HepG2 (cell line): Measurements from ENCODE around the gene TAF6L. TPM values are rescaled to one million over a fixed set of nuclear protein-coding genes. Genes with fewer than 3 reads are reported as not detected.

Experiments
- ATF1 ChIP-seq: IDR thresholded peaks from 2 replicates; pipeline ENCODE4 v1.6.1; 2016; ENCODE audit warnings: mild to moderate bottlenecking, control low read depth
- KDM2A ChIP-seq: sonication (generic); formaldehyde crosslinking; IDR thresholded peaks from 2 replicates; pipeline ENCODE4 v1.4.0; 2020; ENCODE audit warnings: low read depth, missing genetic modification reagents, borderline replicate concordance
- NFKBIZ ChIP-seq: IDR thresholded peaks from 2 replicates; pipeline ENCODE4 v1.6.1; 2018; ENCODE audit warnings: missing genetic modification reagents, missing compliant biosample characterization
- PRPF4 ChIP-seq: fragments of 200-400 bp; formaldehyde crosslinking; IDR thresholded peaks from 2 replicates; pipeline ENCODE4 v1.6.1; 2016; ENCODE audit warnings: low read length, low read depth; ENCODE audit not compliant: poor library complexity, severe bottlenecking
- SOX13 ChIP-seq, 3 experiments: fragments of 450-650 bp in 1 of 3; sonication (generic) in 1 of 3; formaldehyde crosslinking in 1 of 3; IDR thresholded peaks in 2 of 3; conservative IDR thresholded peaks in 1 of 3; 2 replicates each; pipeline versions ENCODE4 v1.5.0 to v1.6.1; 2016 to 2020; ENCODE audit warnings: antibody characterized with exemption in 1 of 3, mild to moderate bottlenecking in 1 of 3, missing compliant biosample characterization in 1 of 3, missing genetic modification reagents in 1 of 3, moderate library complexity in 1 of 3
- USF2 ChIP-seq, 2 experiments: sonication (generic) in 1 of 2; formaldehyde crosslinking in 1 of 2; IDR thresholded peaks; 2 replicates each; pipeline versions ENCODE4 v1.5.1 to v1.6.1; 2011 to 2020; ENCODE audit warnings: borderline replicate concordance in 1 of 2, low read depth in 1 of 2, low read length in 1 of 2, mild to moderate bottlenecking in 1 of 2, missing genetic modification reagents in 1 of 2, moderate library complexity in 1 of 2
- ZBTB25 ChIP-seq: IDR thresholded peaks from 2 replicates; pipeline ENCODE4 v1.6.1; 2018; ENCODE audit warnings: missing genetic modification reagents
- ZNF10 ChIP-seq: sonication (generic); formaldehyde crosslinking; IDR thresholded peaks from 2 replicates; pipeline ENCODE4 v1.4.0; 2020; ENCODE audit warnings: mild to moderate bottlenecking, low read depth, missing genetic modification reagents, borderline replicate concordance
- ZNF205 ChIP-seq: IDR thresholded peaks from 2 replicates; pipeline ENCODE4 v1.6.1; 2018; ENCODE audit warnings: missing biosample characterization, missing genetic modification reagents
- ZNF678 ChIP-seq: sonication (generic); formaldehyde crosslinking; IDR thresholded peaks from 2 replicates; pipeline ENCODE4 v1.4.0; 2020; ENCODE audit warnings: mild to moderate bottlenecking, missing genetic modification reagents
- ZNF740 ChIP-seq: sonication (generic); formaldehyde crosslinking; IDR thresholded peaks from 2 replicates; pipeline ENCODE4 v1.4.0; 2020; ENCODE audit warnings: missing genetic modification reagents
- ZNF749 ChIP-seq: sonication (generic); formaldehyde crosslinking; IDR thresholded peaks from 2 replicates; pipeline ENCODE4 v1.8.0; 2022; ENCODE audit warnings: mild to moderate bottlenecking, missing genetic modification reagents, moderate library complexity, borderline replicate concordance
- ZNF800 ChIP-seq: sonication (generic); formaldehyde crosslinking; IDR thresholded peaks from 2 replicates; pipeline ENCODE4 v1.4.0; 2020; ENCODE audit warnings: missing genetic modification reagents
- ZNF879 ChIP-seq: sonication (generic); formaldehyde crosslinking; IDR thresholded peaks from 2 replicates; pipeline ENCODE4 v1.8.1; 2023; ENCODE audit warnings: missing genetic modification reagents
- polyA plus RNA-seq, 8 experiments: library from polyadenylated mRNA; depleted of rRNA in 3 of 8; stranded (reverse) in 7 of 8; unstranded in 1 of 8; fragments of >200 nt; fragmentation: Illumina TruSeq in 4 of 8; extraction: Trizol in 4 of 8; gene quantifications; 2 replicates each; pipeline versions ENCODE4 v1.2.1 to v1.2.3, GENCODE V29; 2011 to 2016; ENCODE audit warnings: low read depth in 4 of 8, missing spikeins in 1 of 8, mixed read lengths in 1 of 8; ENCODE audit not compliant: insufficient read depth in 1 of 8
- total RNA-seq, 5 experiments: library from RNA; depleted of rRNA; stranded (reverse); fragments of >200 nt; fragmentation: Illumina TruSeq; extraction: Trizol; gene quantifications; 2 replicates each; pipeline ENCODE4 v1.2.3, GENCODE V29; 2016; ENCODE audit warnings: low read depth in 1 of 5
- TF ChIP-seq, protein P1 (sequence below): sonication (generic); formaldehyde crosslinking; IDR thresholded peaks from 2 replicates; pipeline ENCODE4 v1.4.0; 2020; ENCODE audit warnings: mild to moderate bottlenecking, missing genetic modification reagents

Gene TAF6L
- total and polyA plus RNA-seq, 2 of the 13 experiments (the other 11 are each of a cell fraction or from before 2014, with no cell fraction given) = 12.6 to 19.4 TPM

DNA sequence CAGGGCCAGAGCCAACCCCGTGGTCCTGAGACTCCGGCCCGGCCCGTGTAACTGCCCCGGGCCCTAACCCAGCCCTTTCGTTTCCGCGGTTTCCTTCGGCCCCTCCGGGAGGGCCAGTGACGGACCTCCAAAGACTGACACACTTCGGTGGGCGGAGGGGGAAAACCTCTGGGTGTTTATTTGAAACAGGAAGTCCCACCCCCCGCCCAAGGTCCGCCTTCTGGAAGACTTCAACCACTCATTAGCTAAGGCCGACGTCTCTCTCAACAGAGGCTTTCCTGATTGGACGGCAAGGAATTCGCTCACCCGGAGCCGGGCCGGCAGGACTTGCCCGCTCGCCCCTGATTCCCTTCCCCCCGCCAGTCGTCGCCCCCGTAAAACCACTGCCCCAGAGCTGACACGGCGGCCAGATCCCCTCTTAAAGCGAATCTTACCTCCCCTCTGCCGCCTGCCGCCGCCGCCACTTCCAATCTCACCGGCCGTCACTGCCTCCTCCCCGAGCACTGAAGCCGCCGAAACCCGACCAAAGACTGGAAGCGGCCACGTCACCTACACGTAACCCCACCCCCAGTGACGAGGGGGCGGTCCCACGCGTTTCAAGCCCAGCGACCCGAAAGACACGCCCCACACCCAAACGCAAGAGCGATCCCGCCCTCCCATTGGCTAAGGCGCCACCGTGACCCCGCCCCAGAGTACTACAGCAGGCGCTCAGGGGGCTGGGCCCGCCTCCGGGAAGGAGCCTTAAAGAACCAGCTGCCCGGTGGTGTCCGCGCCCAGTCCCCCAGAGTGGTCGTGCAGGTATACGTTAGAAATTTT is 60.5 kb downstream of the TAF6L start, which contains the start of gene STX5 (continued):
- TF ChIP-seq ZBTB25 = 0 out of 2 replicates have a peak, but pooled peaks have one; percentile 50
- TF ChIP-seq ZNF10 (CRISPR knock-in tag) = no peak
- TF ChIP-seq ZNF879 (CRISPR knock-in tag) = no peak
- TF ChIP-seq ZNF749 (CRISPR knock-in tag) = 0 out of 2 replicates have a peak, but pooled peaks have one; percentile 25
- peak; percentile 63 for TF ChIP-seq ATF1 (CRISPR knock-in tag)
- TF ChIP-seq, protein P1, sequence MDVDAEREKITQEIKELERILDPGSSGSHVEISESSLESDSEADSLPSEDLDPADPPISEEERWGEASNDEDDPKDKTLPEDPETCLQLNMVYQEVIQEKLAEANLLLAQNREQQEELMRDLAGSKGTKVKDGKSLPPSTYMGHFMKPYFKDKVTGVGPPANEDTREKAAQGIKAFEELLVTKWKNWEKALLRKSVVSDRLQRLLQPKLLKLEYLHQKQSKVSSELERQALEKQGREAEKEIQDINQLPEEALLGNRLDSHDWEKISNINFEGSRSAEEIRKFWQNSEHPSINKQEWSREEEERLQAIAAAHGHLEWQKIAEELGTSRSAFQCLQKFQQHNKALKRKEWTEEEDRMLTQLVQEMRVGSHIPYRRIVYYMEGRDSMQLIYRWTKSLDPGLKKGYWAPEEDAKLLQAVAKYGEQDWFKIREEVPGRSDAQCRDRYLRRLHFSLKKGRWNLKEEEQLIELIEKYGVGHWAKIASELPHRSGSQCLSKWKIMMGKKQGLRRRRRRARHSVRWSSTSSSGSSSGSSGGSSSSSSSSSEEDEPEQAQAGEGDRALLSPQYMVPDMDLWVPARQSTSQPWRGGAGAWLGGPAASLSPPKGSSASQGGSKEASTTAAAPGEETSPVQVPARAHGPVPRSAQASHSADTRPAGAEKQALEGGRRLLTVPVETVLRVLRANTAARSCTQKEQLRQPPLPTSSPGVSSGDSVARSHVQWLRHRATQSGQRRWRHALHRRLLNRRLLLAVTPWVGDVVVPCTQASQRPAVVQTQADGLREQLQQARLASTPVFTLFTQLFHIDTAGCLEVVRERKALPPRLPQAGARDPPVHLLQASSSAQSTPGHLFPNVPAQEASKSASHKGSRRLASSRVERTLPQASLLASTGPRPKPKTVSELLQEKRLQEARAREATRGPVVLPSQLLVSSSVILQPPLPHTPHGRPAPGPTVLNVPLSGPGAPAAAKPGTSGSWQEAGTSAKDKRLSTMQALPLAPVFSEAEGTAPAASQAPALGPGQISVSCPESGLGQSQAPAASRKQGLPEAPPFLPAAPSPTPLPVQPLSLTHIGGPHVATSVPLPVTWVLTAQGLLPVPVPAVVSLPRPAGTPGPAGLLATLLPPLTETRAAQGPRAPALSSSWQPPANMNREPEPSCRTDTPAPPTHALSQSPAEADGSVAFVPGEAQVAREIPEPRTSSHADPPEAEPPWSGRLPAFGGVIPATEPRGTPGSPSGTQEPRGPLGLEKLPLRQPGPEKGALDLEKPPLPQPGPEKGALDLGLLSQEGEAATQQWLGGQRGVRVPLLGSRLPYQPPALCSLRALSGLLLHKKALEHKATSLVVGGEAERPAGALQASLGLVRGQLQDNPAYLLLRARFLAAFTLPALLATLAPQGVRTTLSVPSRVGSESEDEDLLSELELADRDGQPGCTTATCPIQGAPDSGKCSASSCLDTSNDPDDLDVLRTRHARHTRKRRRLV (CRISPR knock-in tag) = peak; percentile 82
- peak; percentile 26; the same call in 1 of the 2 replicates for TF ChIP-seq USF2 (IDR thresholded peaks at IDR 0.05; ENCODE audit: low read depth, low read length)
- TF ChIP-seq USF2 (CRISPR knock-in tag; IDR thresholded peaks at IDR 0.05; ENCODE audit: borderline replicate concordance) = peak; percentile 61
- no peak for TF ChIP-seq PRPF4
- no peak for TF ChIP-seq ZNF678
- TF ChIP-seq ZNF205 (CRISPR knock-in tag) = peak; percentile 29; the same call in 1 of the 2 replicates
- TF ChIP-seq ZNF740 = no peak; the same call in 1 of the 2 replicates
- TF ChIP-seq ZNF800 (CRISPR knock-in tag) = no peak
- 0 out of 2 replicates have a peak, but pooled peaks have one; percentile 22 for TF ChIP-seq NFKBIZ (CRISPR knock-in tag)
- no peak for TF ChIP-seq SOX13 (IDR thresholded peaks at IDR 0.05)
- 0 out of 4 replicates have a peak, but pooled peaks of 1 of the 2 experiments have one; percentile 79 for TF ChIP-seq SOX13 (CRISPR knock-in tag; conservative IDR thresholded peaks at IDR 0.05 in 1 of 2, IDR thresholded peaks at IDR 0.05 in 1 of 2)
- TF ChIP-seq KDM2A (CRISPR knock-in tag) = peak; percentile 65
